Activated naive CD4-positive, alpha-beta T cell treated with anti-CD3 and anti-CD28 coated beads, Interleukin-2, amount 50 U/mL, for 16 hours (primary cell): ENCODE results near the gene SFXN5.
A peak's percentile ranks its signal among the peaks of the same experiment; 100 is the strongest.
"Not testable (repeated sequence)": the region's sequence is repeated elsewhere in the genome, so short reads cannot be mapped to it uniquely, and the experiment has no call there.

Source experiments
- DNase-seq: peaks from one replicate; pipeline ENCODE4 v3.0.0-alpha.2; 2020

The SFXN5 gene

DNA sequence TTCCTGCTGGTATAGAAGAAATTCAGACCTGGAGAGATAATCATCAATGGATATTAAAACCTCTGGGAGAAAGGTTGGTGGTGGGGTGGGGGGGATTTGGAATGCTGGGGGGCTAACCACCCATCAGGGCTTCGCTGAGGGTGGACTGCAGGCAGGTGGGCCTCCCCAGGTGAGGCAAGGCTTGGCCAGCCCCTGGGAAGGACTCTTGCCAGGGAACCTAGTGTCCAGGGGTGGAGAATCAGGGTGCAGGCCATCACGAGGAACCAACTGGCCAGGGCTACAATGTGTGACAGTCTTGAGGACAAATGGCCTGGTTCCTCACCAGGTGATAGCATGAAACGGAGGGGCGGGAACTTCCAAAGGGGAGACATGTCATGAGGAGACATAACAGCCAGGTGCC is 29.4 kb upstream of the SFXN5 start:
- no peak for DNase-seq

DNA sequence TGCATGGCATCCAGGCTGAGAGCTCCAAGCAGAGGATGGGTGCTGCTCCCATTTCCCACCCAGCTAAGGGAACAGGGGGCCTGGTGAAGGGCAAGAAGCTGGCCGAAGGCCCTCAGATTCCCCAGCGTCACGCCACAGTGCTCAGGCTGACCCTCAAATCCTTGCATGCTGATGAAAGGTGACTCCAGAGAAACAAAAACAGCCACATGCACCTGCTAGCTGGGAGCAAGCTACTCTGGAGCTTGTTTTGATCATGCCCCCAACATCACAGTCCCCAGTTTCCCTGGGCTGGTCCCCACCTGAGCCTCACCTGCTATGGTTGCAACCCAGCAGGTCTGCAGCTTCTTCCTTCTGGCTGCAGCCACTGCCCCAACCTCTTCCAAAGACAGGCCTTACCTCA is 28.0 kb upstream of the SFXN5 start:
- DNase-seq, result no peak

DNA sequence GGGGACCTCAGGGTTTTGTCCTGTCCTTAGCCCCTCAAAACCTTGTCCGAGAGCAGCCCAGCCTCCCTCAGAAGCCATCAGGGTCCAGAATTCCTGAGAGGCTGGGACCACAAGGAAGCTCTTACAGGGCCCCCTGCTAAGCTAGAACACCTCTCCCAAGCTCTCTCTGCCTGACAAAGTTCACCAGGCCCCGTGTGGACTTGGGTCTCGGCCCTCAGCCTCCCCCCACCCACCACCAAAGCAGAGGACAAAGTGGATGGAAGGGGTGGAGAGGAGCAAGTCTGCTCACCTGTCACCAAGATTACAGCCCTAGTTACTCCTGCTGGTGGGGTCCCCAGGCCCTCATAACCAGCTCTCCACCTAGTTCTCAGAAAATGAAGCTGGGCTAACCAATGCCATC is 24.4 kb upstream of the SFXN5 start:
- DNase-seq, result no peak

DNA sequence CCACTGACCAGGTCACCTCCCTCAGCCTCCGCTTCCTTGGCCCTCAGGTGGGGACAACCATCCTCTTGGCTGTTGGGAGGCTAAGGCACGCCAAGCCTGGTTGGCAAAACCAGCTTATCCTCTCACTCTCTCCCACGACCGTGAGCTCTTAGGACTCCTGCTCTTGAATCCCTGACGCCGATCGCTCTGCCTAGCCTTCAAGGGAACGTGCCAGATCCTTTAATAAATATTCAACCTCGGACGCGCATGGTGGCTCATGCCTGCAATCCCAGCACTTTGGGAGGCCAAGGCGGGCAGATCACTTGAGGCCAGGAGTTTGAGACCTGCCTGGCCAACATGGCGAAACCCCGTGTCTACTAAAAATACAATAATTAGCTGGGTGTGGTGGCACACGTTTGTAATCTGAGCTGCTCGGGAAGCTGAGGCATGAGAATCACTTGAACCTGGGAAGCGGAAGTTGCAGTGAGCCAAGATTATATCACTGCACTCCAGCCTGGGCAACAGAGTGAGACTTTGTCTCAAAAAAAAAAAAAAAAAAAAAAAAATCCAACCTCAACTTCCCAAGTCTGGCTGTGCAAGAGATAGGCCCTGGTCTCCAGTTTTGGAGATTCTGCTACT is 22.2 kb upstream of the SFXN5 start:
- not testable (repeated sequence) for DNase-seq

DNA sequence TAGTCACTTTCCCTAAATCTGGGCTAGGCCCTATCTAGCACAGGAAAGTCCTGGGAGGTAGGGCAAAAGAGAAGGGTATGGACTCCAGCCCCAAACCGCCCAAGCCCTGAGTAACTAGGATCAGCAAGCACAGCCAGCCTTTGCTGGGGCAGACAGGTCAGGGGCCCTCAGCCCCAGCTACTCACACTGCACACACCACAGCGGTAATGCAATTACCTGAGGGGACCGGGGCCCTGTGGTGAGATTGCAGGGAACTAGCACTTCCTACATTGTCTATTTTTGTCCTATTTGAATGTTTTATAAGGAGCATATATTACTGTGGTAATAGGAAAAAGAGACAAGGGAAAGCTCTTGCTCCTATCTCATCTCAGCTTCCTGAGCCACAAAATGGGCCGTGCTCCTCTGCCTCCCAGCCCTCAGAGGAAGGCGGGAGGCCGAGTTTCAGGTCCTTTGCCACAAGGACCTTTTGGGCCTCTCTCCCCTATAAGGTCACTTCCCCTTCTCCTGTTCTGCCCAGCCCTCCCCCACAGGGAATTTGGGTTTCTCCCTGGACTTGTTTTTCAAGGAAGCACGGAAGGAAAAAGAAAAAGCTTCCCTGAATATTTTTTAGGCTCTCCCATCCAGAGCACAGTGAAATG is 20.8 kb upstream of the SFXN5 start:
- no peak for DNase-seq

DNA sequence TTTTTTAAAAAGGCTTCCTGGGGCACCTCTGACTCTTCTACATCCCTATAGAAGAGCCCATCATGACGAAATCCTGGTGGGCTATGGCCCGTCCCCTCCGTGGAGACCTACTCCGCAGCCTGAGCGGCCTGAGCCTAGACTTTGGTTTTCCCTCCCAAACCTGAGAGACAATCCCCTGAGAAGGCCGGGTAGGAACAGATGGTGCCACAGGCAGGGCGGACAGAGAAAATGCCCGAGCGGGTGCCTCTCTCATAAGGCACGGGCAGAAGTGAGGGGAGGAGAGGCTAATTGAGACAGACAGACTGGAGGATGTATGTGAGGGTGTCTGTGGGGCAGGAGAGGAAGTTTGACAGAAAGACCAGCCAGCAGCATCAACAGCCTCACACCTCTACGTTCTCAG is 20.2 kb upstream of the SFXN5 start:
- DNase-seq, result no peak

DNA sequence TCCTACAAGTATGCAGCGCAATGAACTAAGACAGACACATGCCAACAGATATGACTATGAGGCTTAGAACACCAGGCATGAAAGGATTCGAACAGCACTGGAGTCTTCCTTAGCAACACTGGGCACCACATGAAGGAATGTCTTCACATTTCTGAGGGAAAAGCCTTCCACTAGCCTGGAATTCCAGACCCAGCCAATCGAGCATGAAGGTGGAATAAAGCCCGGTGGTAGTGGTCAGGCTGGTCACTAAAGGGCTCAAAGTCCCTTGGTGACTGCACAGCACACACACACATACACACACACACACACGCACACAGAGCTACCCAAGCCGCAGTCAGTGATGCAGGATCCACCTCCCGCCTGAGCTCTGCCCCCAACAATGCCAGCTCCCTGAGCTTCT is 19.7 kb upstream of the SFXN5 start:
- no peak for DNase-seq

DNA sequence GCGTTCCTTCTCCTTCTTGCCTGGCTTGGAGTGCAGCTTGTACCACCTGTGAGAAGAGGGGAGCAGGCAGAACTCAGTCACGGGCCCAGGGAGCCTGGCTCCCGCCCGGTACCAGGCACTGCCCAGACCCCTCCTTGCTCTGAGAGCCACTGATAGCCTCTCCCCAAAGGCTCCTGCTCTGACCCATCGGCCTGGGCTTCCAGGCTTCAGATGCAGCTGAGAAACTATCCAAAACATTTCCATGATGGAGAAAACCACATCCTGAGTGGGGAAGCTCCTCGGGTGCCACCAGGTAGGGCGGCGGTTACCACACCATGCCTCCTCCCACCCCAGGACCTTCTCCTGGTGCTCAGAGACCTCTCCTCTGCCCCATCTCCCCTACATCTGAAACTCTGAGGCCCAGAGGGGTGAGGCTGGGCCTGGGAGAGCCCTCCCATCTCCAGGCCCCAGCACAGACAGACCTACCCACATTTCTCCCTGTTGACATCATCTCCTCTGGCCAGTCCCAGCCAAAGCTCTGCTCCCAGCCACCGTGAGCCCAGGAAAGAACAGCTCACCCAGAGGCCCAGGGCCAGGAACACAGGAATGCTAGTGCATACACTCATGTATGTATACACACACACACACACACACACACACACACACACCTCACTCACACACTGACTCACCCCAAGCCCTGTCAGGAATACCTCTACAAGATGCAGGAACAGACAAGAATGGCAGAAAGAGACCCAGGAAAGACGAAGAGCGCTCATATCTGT is 17.9 kb upstream of the SFXN5 start:
- DNase-seq, result no peak

DNA sequence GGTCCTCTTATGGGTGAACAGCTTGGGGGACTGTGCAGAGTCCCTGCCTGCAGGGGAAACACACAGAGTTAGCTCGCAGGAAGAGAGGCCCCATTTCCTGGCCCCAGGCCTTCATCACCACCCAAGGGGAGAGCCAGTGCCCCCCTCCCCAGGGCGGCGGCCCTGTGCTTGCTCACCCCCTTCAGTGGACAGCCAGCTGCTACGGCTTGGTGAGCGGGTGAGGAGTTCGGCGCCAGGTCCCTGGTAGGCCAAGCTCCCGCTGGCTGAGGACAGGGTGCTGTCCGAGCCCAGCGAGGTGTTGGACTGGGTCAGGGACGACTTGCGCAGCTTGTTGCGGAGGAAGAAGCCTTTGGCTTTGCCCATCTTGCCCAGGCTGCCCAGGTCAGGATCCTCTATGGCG is 17.2 kb upstream of the SFXN5 start:
- no peak for DNase-seq

DNA sequence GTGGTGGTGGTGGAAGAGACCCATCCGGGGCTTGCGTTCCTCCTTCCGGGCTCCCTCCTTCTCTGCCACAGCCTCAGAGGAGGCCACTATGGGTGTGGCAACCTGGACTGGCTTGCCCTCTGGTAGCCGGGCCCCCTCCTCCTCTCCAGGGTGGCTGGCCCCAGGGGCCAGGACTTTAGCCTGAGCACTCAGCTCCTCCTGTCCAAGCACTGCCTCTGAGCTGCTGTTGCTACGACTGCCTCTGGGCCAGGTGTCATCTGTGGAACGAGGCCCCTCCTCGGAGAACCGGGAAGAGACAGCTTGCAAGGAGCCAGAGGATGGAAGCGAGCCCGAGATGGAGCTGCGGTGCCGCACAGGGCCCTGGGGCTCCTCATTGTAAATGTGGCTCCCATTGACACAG is 16.7 kb upstream of the SFXN5 start:
- DNase-seq, result no peak

DNA sequence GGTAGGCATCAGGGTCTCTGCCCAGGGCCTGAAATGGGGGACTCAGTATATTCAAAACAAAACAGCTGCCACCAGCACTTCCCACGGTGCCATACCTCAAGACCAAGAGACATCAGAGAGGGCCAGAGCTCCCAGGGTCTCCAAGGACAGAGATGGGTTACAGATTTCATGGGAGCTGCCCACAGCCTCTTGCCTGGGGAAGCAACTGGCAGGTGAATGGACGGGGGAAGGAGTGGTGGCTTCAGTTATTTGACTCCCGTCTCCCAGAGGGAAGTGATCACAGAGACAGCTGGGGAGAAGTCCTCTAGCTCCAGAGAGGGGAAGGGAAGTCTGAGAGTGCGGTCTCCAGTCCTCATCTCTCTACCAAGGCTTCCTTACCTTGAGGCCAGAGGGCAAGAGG is 15.8 kb upstream of the SFXN5 start:
- no peak for DNase-seq

DNA sequence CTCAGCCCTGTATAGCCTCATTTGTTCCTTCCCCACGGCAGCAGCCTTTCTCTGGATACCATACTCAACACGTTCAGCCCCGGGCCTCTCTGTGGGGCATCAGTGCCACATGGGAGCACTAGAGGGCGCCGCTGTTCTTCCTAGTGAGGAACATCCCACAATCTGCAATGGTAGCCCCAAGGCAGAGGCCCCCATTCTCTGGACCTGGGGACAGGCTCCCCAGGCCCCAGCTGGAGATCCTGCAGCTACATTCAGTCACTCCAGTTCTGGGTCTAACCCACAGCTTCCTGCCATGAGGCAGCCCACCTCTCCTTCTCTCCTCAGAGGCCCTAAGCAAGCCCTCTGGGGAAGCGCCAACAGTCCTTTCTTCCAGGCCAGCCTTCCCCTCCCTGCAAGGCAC is 14.2 kb upstream of the SFXN5 start:
- peak; percentile 84 for DNase-seq

DNA sequence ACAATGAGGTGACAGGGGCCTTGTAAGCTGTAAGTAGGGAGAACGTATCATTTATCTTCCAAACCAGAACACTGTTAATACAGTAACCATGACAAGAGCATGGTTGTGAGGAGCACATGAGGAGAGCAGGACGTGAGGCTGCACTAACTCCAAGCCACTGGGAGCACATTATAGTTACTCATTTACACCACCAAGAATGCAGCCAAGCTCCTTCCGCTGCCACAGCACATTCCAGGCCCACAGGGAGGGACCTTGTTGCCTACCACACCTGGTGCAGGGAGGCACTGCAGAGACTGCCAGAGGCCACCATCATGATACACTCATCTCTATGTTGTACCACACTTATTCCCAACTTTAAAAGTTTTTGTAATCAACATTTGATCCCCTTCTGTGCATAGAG is 13.5 kb upstream of the SFXN5 start:
- DNase-seq, result no peak

DNA sequence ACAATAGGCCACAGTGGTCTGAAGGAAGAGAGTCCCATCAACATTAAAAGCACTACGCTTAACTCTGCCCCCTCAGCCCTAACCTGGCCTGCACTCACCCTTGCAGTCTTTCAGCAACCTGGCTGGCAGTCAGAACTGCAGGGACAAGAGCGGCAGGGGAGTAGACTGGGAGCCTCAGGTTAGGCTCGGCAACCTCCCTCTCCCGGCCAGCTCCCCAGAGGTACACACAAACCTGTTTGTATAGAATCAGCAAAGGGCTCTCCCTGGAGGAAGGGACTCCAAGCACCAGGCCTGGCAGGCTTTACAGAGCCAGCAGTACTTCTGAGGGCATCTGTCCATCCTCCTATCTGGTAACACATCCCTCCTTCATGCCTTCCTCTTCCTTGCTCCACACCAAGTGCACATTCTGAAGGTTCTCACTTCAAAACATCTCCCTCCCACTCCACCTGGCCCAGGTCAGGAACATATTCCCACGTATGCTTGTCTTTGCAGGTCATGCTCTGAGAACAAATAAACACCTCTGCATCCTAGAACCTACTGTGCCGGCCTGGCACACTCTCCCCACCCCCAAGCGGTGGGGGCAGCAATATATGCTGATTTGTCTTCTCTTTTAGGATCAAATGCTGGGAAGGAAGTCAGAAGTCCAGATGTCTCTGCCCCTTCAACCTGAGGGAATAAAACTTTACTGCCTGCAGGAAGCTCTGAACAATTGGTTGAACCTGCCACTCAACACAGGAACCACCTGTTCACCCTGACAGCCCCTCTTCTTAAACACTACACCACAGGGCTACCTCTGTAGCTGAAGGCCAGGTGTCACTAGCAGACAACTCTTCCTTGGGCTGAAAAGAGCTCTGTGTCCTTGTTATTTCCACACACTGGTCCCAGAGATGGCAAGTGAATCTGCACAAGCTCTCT is 12.6 kb upstream of the SFXN5 start:
- DNase-seq, result no peak

DNA sequence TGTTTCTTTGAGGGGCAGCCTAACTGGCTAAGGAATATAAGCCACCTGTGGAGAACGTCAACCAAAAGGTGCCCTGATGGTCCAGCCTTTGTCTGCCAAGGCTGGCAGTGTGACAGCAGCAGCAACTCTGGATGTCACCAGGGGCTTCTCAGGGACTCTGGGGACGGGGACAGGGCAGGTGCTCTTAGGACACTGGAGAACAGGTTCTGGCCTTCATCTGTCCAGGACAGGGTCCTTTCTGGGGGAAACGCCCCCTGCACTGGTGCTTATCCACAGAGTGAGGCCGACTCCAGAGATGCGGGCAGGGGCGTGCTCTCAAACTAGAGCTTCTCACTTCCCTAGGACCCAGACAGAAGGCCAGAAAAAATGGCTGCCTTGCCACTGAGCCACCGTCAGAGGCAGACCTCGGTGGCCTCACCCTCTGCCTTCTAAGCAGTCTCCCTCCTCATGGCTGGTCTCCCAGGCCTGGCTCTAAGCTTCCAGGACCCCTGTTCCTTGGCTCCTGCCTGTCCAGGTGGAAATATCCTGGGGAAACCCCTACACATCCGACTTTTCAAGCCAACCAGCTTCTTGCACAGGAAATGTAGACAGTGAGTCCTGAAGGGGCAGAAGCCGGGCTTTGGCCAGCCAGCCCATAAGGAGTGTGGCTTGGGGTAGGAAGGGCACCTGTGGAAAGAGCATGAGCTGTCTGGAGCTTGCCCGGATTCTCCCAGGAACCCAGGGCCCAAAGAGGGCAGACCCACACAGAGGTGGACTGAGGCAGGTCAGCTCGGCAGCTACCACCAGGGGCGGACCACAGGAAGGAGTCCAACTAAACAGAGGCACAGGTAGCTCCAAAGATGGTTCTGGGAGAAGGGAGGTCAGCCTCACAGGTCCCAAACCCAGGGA is 11.3 kb upstream of the SFXN5 start:
- DNase-seq, result no peak

DNA sequence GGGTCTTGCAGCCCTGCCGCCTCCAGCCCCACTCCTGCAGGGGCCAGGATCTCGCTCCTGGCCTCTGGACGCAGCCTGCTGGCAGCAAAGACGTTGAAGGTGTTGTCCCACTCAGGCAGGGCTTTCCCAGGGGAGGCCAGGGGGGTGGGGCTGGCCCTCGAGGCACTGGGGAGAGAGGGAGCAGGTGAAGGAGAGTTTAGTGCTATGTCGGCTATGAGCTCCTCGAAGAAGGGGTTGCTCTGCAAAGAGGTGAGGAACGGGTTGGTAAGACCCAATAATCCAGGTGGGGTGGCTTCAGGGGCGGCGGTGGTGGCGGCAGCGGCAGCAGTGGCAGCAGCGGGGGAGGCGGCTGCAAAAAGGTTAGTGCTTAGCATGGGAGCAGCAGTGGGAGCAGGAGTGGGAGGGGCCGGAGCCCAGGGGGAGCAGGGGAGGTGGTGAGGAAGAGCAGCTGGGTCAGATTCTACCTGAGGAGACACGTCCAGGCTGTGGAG is 9.7 kb upstream of the SFXN5 start:
- DNase-seq, result no peak

DNA sequence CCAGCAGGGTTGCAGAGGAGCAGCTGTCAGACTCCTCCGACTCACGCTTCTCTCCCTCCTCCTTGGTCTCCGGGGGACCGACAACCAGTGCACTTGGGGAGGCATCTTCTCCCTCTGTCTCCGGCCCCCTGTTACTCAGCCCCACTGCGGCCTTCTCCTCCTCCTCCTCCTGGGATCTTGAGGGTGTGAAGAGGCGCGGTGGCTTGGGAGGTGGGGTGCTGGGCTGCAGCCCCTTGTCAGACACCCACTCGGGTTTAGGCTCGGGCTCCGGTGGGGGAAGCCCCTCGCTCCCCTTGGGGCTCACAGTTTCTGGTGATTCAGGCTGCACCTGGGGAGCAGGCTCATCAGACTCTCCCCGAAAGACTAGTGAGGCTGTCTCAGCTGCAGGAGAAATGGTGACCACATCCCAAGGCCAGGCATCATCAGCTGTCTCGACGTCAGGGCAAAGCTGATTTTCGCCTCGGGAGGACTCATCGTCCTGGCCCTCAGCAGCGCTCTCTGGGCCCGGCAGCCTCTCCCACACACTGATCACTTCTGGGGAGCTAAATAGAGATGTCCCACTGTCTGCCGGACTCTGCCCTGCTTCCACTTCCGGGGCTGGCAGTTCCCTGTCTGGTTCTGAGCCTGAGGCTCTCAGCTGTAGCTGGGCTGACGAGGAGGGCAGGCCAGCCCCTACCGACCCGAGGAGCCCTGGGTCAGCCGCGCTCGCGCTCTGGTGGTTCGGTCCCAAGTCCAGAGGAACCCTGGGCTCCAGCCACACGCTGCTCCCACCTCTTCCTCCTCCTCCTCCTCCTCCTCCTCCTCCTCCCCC is 9.0 kb upstream of the SFXN5 start:
- DNase-seq, result no peak

DNA sequence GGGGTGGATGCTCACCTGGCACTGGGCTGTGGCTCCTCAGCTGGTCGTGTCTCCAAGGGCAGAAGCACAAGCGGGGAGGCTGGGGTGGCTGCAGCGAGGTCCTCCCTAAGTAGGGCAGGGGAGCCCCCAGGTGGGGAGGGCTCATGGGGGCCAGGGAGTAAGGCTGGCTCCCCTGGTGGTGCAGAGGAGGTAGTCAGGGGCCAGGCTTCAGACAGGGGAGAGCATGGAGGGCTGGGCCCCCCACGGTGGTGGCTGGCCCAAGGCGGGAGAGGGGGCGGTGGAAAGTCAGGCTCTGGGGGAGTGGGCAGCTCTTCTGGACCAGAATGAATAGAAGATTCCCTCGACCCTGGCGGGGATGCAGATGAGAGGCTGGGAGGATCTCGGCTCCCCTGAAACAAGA is 8.1 kb upstream of the SFXN5 start:
- DNase-seq, result no peak

DNA sequence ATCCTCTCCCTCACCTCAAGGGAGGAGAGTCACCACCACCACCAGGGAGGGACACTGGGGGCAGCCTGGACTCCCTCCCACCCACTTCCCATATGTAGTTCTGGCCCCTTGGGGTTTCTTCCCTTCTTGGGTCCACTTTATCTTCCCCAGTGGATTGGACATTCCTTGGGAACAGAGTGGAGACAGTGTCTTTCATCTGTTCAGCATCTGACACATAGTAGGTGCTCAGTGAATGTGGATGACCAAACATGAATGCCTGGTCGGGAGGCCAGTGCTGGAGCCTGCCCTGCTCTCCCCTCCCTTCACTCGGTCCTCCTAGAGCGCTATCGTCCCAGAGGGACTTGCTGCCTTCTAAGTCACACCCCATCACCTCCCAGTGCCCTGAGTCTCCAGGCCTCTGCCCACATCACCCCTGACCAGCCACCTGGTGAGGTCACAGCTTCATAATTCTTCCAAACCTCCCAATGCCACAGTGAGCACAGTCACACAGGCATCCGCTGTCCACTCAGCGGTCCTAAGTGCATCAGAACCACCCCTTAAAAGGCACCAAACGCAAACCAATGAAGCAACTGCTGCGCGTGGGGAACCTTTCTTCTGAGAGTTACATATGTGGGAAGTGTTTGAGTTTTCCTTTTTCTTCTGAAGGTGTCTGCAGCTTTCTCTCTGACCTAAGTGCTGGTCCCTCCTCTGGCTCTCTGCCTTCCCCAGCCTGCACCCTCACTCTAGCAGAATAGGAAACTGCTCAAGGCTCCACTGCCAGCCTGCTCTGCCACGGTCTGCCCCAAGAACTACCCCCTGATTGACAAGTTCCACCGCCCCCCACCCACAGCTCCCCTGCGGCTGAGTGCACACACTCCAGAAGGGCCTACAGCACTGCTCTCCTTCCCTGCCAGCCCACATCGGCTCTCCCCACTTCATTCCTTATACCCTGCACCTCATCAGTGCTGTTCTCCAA is 7.2 kb upstream of the SFXN5 start:
- no peak for DNase-seq

DNA sequence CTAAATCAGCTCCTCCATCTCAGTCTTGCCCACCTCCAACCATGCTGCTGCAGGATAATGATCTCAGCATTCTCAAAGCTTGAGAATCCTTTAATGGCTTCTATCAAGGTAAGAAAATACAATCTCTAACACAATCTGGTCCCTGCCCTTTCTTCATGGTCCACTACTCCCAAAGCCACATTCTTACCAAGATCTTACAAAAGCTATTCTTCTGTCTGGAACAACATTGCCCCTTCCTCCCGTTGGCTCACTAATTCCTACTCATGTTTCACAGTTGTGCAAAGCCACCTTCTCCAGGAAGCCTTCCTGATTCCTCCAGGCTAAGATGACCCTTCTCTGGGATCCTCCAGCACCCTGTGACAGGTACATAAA is 5.9 kb upstream of the SFXN5 start:
- no peak for DNase-seq
